HL-60 (cell line): ENCODE results near the gene LRRC17.

Source experiments
- CTCF ChIP-seq: IDR thresholded peaks from one replicate; pipeline ENCODE4 v1.5.1; 2011; ENCODE audit warnings: low read length, control low read depth, inconsistent platforms; ENCODE audit not compliant: insufficient read depth
- GABPA ChIP-seq: IDR thresholded peaks from 2 replicates; pipeline ENCODE4 v1.6.1; 2012; ENCODE audit warnings: low read depth
- POLR2AphosphoS5 ChIP-seq: IDR thresholded peaks from 2 replicates; pipeline ENCODE4 v1.6.1; 2012; ENCODE audit warnings: low read depth
- SPI1 ChIP-seq: IDR thresholded peaks from 2 replicates; pipeline ENCODE4 v1.6.1; 2012; ENCODE audit warnings: low read depth, mild to moderate bottlenecking, borderline replicate concordance
- TF ChIP-seq, protein P1 (sequence below): IDR thresholded peaks from 2 replicates; pipeline ENCODE4 v1.6.1; 2012; ENCODE audit warnings: low read depth; ENCODE audit not compliant: insufficient replicate concordance

DNA sequence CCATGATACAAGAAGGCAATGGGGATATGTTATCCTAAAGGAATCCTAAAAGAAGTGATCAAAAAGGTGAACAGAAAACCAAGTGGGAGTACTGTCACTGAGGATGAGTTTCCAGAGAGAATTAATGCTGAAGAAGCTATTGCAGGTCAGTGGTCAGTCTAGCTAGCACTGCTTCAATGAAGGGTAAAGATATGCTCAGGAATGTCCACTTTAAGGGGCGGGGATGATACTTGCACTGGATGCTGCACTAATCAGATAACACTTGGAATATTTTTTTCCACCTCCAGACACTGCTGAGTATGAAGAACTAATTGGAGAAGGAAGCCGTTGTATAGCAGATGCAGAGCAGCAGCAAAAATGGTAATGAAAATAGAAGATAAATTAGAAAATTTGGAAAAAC lies 75.3 kb downstream of the LRRC17 start:
- TF ChIP-seq POLR2AphosphoS5 (no peak), CTCF (no peak), GABPA (no peak), SPI1 (no peak)
- TF ChIP-seq, protein P1, sequence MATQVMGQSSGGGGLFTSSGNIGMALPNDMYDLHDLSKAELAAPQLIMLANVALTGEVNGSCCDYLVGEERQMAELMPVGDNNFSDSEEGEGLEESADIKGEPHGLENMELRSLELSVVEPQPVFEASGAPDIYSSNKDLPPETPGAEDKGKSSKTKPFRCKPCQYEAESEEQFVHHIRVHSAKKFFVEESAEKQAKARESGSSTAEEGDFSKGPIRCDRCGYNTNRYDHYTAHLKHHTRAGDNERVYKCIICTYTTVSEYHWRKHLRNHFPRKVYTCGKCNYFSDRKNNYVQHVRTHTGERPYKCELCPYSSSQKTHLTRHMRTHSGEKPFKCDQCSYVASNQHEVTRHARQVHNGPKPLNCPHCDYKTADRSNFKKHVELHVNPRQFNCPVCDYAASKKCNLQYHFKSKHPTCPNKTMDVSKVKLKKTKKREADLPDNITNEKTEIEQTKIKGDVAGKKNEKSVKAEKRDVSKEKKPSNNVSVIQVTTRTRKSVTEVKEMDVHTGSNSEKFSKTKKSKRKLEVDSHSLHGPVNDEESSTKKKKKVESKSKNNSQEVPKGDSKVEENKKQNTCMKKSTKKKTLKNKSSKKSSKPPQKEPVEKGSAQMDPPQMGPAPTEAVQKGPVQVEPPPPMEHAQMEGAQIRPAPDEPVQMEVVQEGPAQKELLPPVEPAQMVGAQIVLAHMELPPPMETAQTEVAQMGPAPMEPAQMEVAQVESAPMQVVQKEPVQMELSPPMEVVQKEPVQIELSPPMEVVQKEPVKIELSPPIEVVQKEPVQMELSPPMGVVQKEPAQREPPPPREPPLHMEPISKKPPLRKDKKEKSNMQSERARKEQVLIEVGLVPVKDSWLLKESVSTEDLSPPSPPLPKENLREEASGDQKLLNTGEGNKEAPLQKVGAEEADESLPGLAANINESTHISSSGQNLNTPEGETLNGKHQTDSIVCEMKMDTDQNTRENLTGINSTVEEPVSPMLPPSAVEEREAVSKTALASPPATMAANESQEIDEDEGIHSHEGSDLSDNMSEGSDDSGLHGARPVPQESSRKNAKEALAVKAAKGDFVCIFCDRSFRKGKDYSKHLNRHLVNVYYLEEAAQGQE, result no peak
